GM21447 (cell line): ENCODE data around the gene SCAP.

Experiments used
- ATAC-seq: cut with Tn5 transposase; IDR thresholded peaks from one replicate; pipeline ENCODE4 v1.9.1; 2021; ENCODE audit not compliant: unreplicated experiment

Gene SCAP

DNA sequence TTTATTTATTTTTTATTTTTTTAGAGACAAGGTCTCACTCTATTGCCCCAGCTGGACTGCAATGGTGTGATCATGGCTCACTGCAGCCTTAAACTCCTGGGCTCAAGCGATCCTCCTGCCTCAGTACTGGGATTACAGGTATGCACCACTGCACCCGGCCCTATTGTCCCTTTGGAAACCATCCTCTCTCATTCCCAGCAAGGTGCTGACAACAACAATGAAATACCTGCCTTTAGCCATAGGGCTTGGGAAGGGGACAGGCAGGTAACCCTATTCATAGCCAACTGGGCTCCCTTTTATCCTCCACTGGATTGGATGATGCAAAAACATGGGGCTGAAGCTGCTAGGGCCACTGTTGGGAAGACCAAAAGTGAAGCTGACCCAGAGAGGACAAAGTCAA, 43.1 kb downstream of the SCAP start:
- ATAC-seq, result no peak

DNA sequence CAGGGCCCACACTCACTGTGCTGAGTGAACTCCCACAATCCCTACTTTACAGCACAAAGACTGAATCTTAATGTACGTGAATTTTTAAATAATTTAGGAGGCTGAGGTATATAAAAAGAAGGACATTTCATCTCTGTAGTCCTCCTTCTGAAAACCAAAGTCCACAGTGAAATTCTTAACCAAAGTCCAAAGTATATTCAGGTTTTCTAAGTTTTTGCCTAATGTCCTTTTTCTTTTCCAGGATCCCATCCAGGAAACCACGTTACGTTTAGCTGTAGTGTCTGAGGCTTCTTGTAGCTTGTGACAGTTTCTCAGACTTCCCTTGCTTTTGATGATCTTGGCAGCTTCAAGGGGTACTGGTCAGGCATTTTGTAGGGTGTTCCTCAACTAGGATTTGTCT, 44.5 kb downstream of the SCAP start:
- no peak for ATAC-seq

DNA sequence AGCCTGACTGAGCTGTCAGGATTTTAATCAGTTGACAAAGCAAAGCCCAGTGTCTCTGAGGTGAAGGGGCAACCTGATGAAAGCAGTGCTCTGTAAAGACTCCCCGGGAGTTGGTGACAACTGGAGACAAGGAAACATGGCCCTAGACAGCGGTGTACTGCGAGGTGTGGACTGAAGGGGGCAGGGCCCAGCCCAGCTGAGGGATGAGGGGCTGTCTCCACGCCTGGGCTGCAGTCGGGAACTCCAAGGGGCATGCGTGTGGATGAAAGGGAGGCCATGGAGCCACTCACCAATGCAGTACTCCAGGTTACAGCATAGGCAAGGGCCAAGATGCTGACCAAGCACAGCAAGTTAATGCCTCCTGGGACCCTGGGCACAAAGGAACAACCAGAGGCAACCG, 45.1 kb downstream of the SCAP start:
- ATAC-seq, result no peak

DNA sequence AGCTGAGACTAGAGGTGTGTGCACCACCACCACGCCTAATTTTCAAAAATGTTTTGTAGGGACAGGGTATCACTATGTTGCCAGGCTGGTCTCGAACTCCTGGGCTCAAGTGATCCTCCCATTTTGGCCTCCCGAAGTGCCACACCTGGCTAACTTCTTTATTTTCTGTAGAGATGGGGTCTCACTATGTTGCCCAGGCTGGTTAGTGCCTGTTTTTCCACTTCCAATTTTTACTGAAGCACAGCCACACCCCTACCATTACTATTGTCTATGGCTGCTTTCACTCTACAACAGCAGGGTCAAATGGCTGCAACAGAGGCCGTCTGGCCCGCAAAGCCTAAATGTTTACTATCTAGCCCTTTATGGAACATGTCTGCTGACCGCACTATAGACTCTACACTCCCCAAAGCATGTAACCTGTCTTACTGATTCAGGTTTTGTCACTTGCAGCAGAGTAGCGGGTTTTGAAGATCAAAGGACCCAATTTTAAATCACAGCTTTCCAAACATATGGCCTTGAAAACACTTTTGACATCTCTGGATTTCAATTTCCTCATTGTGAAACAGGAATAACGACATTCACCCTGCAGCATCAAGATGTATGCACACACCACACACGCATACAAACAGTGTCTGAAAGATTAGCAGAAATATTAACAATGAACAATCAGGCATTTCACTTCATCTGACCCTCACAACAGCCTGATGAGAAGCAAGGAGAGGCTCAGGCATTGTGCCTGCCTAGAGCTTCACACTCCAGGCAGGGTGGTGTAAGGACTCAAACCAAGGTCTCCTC, 46.1 kb downstream of the SCAP start:
- ATAC-seq, result no peak

DNA sequence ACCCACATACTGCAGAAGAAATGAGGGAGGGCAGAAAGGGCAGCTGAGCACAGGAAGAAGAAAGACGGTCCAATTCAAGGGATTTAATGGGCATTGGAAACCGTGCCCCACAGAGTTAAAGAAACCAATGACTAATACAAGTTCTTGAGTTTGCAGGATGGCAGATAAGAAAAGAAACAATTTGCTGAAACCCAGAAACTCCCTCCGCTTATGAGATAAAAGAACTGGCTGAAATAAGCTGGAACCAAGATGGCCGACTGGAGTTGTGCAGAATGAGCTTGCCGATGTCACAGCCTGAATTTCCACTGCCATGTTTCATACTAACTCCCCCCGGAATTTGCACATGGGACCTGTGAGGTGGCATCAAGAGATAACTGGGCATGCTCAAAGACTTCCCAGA, 47.1 kb downstream of the SCAP start:
- ATAC-seq, result no peak

DNA sequence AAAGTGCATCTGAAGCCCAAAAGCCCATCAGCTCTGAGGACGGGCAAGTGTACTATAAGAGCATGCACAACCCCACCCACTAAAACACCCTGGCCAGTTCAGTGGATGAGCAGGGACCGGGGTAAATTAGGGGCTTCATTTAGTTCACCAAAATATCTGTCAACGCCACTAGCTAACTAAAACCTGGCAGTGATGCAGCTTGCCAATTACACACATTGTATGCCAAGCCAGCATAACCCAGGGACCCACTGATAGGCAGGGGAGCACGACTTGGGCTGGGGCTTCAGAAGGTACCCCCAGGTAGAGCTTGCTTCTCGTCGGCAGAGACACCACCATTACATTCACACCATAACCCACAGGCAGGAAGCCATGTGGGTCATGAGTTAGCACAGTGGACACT, 47.9 kb downstream of the SCAP start:
- ATAC-seq, result no peak

DNA sequence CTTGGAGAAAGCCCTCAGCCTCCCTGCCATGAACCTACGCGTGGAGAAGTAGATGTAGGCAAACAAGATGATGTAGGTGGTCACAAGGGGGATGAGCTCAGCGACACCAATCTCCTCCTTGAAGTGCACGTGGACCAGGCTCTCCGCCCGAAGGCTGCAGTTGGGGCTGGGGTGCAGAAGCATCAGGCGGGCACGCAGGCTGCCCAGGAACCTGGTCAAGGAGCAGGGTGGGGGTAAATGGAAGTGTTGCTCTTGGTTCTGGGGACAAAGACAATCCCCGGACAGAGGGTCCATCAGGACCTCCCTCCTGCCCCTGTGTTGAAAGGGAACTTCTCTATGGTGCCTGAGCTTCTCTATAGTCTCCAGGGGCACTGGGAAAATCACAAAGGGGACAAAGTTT, 49.8 kb downstream of the SCAP start:
- ATAC-seq, result no peak

DNA sequence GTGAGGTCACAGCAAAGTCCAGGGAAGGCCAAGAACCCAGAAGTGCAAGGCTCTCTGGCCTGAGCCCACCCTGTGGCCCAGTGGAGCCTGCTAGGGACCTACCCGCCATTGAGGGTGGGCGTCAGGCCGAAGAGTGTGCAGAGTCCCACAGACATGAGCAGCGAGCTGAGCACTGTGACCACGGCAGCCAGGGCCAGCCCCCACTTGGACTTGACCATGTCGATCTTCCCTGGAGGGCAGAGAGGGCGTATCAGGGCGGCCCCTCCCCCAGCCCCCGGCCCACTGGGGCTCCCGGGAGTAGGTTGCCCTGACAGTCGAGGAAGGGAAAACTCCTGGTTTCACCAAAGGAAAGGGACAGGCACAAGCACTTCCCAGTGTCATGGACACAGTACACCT, 50.4 kb downstream of the SCAP start:
- ATAC-seq, result no peak

DNA sequence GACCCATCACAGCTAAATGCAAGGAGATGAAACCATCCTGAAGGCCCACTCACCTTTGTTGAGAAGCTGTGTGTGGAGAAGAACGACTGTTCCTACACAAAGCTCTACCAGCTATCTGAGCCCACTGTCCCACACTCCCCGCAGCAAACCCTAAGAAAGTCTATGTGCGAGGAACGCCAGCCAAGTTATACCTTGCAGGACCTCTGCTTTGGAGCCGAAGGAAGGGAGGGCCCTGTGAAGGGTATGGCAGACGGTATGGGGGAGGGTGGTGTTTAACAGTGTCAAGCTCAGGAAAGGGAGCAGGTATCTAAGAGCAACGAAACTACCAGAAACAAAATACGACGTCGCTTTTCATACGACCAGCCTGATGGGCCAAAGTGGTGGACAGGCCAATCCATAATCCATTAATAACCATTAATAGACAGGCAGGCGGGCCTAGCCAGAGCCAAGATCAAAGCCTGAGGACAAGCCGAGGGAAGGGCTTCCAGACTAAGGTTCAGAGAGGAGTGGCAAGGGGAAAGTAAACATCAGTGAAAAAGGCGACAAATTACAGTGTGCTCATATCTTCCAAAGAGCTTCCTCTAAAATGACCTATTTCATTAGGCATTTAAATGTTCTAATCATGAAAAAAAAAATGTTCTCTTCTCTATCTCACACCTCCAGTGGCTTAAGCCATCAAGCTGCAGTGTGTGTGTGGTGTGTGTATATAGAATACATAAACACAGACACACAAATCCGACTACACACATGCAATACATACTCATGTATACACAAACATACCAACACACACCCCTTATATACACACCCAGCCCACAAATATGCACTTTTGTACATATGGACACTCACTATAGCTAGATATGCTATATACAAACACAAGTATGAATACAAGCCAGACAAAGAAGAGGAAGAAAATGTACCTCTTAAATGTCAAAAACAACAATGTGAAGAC, 51.0 kb downstream of the SCAP start:
- no peak for ATAC-seq

DNA sequence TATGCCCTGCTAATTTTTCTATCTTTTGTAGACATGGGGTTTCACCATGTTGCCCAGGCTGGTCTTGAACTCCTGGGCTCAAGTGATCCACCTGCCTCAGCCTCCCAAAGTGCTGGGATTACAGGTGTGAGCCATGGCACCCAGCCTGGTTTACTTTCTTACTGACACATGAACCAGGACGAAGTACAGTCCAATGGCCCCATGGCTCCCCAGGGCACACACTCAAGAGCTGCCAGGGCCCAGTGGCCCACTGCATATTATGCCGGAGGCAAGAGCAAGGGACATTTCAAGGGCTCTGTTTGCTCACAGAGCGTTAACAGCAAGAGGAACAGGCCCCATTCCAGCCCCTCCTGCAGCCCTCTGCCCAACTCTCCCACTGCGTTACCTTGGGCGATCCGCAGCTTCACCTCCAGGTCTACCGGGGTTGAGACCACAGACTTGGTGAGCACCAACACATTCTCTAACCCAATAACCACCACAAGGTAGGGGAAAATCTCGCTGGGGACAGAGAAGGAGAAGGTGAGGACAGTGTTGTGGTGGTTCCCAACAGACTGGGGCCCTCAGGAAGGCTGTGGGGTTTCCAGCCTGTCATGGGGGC, 52.1 kb downstream of the SCAP start:
- ATAC-seq, result no peak

DNA sequence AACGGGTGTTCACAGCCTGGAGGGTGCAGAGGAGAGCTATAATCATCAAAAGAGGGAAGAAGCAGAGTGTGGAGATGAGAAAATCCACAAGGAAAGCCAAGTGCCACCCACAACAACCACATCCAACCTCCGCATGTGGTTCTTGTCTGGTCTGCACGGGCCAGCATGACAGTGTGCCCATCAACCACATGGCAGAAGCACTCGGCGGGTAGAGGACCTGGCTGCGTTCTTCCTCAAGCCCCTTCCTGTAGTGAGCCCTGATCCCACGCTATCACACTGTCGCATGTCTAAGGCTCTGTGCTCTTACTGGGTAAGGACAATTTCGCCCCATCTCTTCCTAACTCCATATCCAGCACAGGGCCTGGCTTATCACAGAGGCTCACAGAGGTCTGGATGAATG, 53.0 kb downstream of the SCAP start:
- no peak for ATAC-seq

DNA sequence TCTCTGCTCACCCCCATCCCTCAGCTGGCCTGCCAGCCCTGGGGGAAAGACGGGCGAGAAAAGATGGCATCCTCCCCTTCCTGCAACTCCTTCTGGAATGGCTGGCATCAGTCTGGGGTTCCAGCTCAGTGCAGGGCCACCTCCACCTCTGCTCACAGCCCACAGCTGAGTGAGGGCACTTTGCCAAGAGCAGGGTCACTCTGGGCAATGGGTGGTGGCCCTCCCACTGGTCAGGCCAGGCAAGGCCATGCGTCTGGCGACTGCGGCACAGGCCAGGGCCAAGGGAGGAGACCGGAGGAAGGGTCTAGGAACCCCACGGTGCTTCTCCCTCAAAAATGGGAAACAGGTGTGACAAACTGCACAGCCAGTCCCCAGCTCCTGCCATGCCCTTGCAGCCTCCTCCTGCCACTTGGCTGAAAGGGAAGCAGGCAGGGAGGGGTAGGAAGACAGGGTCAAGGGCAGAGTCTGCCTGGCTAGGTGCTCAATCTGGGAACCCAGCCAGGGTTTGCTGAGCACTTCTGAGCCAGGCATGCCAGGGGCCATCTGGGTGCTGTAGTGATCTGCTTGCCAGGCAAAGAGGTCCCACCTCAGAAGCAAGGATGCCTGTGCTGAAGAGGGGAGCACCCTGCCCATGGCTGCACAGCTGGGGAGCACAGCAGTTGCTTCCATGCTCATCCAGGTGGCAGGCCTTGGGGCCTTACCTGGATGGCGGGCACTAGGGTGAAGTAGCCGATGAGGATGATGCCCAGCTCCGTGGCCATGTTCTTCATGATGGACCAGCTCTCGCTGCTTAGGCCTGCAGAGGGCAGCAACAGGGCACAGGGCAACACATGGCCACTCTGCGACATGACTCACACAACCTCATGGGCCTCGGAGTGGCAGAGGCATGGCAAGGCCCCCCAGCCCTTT, 53.7 kb downstream of the SCAP start:
- ATAC-seq, result no peak

DNA sequence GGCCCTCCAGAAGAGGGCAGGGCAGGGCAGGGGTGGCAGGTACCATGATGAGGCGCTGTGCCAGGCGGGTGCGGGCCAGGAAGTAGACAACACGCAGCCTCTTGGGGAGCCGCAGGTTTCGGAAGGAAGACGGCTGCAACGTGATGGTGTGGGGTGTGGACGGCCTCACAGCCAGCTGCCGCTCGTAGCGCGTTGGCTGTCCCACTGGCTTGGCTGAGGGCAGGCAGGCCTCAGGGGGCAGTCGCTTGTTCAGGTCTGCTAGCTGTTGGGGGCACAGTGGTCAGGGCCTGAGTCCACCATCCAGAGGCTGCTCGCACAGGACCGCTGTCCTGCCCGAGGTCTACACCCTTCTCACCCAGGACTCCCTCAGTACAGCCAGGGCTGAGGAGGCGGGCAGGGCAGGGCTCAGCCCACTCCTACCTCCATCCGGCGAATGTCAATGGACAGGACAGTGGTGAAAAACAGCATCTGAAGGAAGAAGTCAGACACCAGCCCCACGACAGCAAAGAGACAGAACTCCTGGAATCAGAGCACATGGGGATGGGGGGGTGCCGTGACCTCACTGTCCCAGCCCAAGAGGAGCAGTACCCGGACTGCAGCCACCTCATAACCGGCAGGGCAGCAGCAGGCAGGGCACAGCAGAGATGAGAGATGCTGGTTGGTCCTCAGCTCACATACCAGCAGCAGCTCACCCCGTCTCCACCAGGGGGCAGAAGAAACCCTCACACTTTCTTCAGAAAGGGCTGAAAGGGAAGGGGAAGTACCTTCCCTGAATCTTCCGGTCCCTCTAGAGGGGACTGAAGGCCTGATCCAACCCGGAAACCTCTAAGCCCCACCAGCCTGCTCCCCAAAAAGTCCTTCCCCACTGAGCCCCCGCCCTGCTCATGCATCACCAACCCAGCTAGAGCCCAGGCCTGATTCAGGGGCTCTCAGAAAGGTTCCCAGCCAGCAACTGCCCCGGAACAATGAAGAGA, 54.9 kb downstream of the SCAP start:
- ATAC-seq, result peak; percentile 77

DNA sequence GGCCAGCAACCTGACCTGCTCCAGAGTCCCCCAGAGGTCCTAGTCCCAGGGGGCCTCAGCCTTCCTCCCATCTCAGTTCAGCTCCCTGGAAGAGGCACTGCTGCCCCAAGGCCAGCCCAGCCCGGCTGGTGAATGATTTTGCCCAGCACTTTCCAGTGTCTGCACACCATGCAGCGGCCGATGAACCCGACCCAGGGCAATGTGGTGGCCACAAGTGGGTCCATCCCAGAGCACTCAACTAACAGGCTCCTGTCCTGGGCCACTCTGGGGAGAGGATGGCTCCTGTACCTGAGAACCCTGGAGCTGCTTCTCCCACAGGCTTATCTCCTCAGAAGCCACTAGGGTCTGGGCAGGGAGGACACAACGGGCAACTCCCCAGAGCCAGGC, 55.7 kb downstream of the SCAP start:
- no peak for ATAC-seq

DNA sequence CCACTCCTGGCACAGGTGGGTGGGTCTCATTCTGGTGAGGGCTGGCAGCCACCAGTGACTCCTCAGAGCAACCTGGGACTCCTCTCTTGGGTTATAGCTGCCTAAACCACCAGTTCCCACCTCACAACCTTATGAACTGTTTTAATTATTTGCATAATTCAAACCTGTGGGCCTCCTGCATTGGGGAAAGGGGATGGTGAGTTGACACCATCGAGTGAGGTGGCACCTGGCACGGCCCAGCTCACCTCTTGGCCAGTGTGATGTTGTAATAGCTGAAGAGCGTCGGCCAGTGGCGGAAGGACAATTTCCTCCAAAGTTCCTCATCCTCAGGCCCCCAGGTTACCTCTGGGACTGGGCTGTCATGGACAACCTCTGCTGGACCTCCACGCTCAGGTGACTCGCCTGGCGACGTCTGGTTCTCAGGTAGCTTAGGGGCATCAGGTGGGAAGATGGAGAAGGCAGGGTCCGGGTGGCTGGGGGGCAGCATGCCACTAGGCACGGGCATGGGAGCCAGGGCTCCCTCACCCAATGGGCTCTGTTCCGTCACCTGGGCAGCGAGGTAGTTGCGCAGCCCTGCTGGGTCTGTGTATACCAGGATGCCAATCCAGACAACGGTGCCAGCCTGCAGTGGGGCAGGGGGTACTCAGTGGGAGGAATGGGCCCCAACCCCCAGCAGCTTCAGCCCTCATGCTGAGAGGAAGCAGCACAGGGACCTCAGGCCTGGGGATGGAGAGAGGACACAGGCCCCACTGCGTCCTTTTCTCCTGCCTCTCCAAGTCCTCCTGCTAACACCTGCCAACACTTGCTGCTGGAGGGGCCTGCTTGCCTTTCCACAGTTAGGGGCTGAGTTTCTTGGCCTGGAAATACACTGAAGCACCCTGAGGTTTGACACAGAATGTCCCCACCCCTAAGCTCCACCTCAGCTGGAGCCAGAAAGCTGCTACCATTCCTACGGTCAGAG, 56.4 kb downstream of the SCAP start:
- ATAC-seq, result no peak

DNA sequence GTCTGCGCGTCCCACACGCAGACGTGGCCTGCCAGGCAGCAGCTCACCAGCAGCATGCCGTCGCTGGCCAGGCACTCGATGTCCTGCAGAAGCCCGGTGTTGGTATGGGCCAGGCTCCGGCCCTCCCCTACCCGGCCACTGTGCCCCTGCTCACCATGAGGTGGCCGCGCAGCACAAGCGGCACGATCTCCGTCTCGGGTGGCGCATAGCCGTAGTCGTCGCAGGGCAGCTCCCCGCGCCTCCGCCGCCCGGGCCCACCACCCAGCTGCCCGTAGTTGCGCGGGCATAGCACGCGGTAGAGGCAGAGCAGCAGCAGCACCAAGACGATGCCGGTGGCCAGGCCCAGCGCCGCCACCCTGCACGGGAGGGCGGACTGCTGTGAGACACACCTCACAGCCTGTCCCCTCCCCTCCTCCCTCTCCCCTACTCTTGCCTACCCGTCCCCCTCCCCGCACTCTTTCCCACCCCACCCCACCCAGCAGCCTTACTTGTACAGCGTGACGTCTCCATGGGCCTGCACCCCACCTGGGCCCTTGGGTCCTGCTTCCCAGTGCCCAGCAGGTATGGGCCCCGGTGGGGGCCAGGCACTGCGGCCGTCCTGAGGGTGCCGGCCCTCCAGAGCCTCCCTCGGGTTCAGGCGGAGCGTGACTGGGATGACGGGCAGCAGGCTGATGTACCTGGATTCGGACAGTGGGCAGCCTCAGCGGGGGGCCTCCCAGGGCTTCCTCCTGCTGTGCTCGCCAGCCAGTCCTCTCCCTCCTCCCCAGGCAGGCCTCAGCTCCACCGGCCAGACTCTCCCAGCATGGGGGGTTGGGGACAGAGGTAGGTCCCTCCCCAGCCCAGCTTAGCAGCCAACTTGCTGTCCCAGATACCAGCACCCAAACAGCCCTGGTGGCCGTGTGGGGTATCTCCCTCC, 57.3 kb downstream of the SCAP start:
- no peak for ATAC-seq

DNA sequence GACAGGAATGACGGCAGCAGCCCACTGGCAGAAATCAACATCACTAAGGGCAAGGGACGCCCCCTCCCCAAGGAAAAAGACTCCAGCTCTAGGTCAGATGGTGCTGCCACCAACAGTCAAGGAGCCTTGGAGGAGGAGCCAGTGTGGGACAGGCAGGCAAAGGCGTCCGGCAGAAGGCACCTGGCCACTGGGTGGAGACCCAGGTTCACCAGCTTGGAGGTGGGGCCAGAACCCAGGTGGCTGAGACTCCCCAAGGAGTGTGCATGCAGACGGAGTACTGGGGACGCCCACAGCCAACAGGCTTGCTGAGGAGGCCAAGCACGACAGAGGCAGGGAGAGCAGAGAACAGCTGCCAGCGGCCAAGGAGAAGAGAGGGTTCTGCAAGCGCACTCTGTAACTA, 59.7 kb downstream of the SCAP start:
- ATAC-seq, result no peak
